ENCODE data around the gene CCDC60.
A peak's percentile ranks its signal among the peaks of the same experiment; 100 is the strongest.

The CCDC60 gene

GRCh38 chr12:119576915-119577314, 242.4 kb downstream of the CCDC60 start:
- H3K27ac ChIP-seq (ENCODE audit: low read length, poor library complexity, severe bottlenecking), result no peak overlapping the region
- DNase-seq, result no peak
- H3K4me3 ChIP-seq (ENCODE audit: insufficient read depth in 1 of 2, low read depth in 1 of 2, low read length in 2 of 2), result no peak overlapping the region
- WGBS, result 0% methylated on average over 1 of the region's 1 CpG
- H3K27me3 ChIP-seq (ENCODE audit: control insufficient read depth in 1 of 2, insufficient read depth in 1 of 2, low read length in 2 of 2), result no peaks in the 10 kb centered on the region
- H3K23ac ChIP-seq (ENCODE audit: low read length in 2 of 2), result no peak overlapping the region
- H2BK5ac ChIP-seq (ENCODE audit: low read depth, low read length, poor library complexity, severe bottlenecking), result no peak overlapping the region
- H3K4ac ChIP-seq (ENCODE audit: low read depth in 1 of 2, low read length in 2 of 2), result no peak overlapping the region
- H3K4me2 ChIP-seq (ENCODE audit: low read length, poor library complexity, severe bottlenecking), result no peak overlapping the region
- H3K79me1 ChIP-seq (replicated peaks; ENCODE audit: low read length, poor library complexity, severe bottlenecking), result no peaks in the 10 kb centered on the region
- H2AK5ac ChIP-seq (ENCODE audit: low read length, severe bottlenecking), result no peak overlapping the region
- H4K8ac ChIP-seq (ENCODE audit: low read length), result no peak overlapping the region
- H2BK120ac ChIP-seq (ENCODE audit: low read depth, low read length), result no peak overlapping the region
- H2BK15ac ChIP-seq (ENCODE audit: low read depth, poor library complexity, severe bottlenecking), result no peak overlapping the region
- H3K14ac ChIP-seq (ENCODE audit: low read length in 2 of 2), result no peak overlapping the region
- no peaks in the 10 kb centered on the region for H3K9me3 ChIP-seq (ENCODE audit: control insufficient read depth, low read length)
- no peak overlapping the region for H2AFZ ChIP-seq (ENCODE audit: low read depth, low read length)
- H2BK12ac ChIP-seq (ENCODE audit: low read length in 2 of 2), result no peak overlapping the region
- H3K4me1 ChIP-seq (ENCODE audit: control insufficient read depth, insufficient read depth, low read depth, low read length), result no peaks in the 10 kb centered on the region
- H3K9ac ChIP-seq (ENCODE audit: low read length), result no peak overlapping the region
- H4K91ac ChIP-seq (ENCODE audit: low read length), result no peak overlapping the region
- no peak overlapping the region for H3K18ac ChIP-seq (ENCODE audit: low read depth in 1 of 2, low read length in 2 of 2)
- no peaks in the 10 kb centered on the region for H3K36me3 ChIP-seq (ENCODE audit: control insufficient read depth in 1 of 2, insufficient read depth in 2 of 2, low read depth in 1 of 2, low read length in 2 of 2)

GRCh38 chr12:119578112-119578511, 243.6 kb downstream of the CCDC60 start:
- Histone ChIP-seq H3K27me3 (ENCODE audit: control insufficient read depth in 1 of 2, insufficient read depth in 1 of 2, low read length in 2 of 2) (peaks cover 0 to 4% of the 10 kb centered on the region in 2 experiments), H3K27ac (ENCODE audit: low read length, poor library complexity, severe bottlenecking) (no peak overlapping the region), H3K18ac (ENCODE audit: low read depth in 1 of 2, low read length in 2 of 2) (no peak overlapping the region), H3K4ac (ENCODE audit: low read depth in 1 of 2, low read length in 2 of 2) (no peak overlapping the region), H2BK120ac (ENCODE audit: low read depth, low read length) (no peak overlapping the region), H3K9ac (ENCODE audit: low read length) (no peak overlapping the region), H3K4me3 (ENCODE audit: insufficient read depth in 1 of 2, low read depth in 1 of 2, low read length in 2 of 2) (peak overlapping the region in 1 of 2 experiments; percentile 21), H4K91ac (ENCODE audit: low read length) (no peak overlapping the region), H3K4me2 (ENCODE audit: low read length, poor library complexity, severe bottlenecking) (no peak overlapping the region), H3K23ac (ENCODE audit: low read length in 2 of 2) (no peak overlapping the region), H4K8ac (ENCODE audit: low read length) (no peak overlapping the region), H3K4me1 (ENCODE audit: control insufficient read depth, insufficient read depth, low read depth, low read length) (no peaks in the 10 kb centered on the region), H3K9me3 (ENCODE audit: control insufficient read depth, low read length) (no peaks in the 10 kb centered on the region), H3K36me3 (ENCODE audit: control insufficient read depth in 1 of 2, insufficient read depth in 2 of 2, low read depth in 1 of 2, low read length in 2 of 2) (no peaks in the 10 kb centered on the region), H3K14ac (ENCODE audit: low read length in 2 of 2) (no peak overlapping the region), H3K79me1 (replicated peaks; ENCODE audit: low read length, poor library complexity, severe bottlenecking) (no peaks in the 10 kb centered on the region), H2AK5ac (ENCODE audit: low read length, severe bottlenecking) (no peak overlapping the region), H2BK15ac (ENCODE audit: low read depth, poor library complexity, severe bottlenecking) (no peak overlapping the region), H2AFZ (ENCODE audit: low read depth, low read length) (no peak overlapping the region), H2BK12ac (ENCODE audit: low read length in 2 of 2) (no peak overlapping the region), H2BK5ac (ENCODE audit: low read depth, low read length, poor library complexity, severe bottlenecking) (no peak overlapping the region)
- DNase-seq, result no peak
- WGBS, result 60% methylated on average over 2 of the region's 2 CpGs

- H2BK5ac ChIP-seq (ENCODE audit: low read depth, low read length, poor library complexity, severe bottlenecking), result no peak overlapping the region
- no peak overlapping the region for H3K14ac ChIP-seq (ENCODE audit: low read length in 2 of 2)
- H2BK12ac ChIP-seq (ENCODE audit: low read length in 2 of 2), result no peak overlapping the region
- no peak overlapping the region for H3K4ac ChIP-seq (ENCODE audit: low read depth in 1 of 2, low read length in 2 of 2)
- no peak overlapping the region for H3K4me3 ChIP-seq (ENCODE audit: insufficient read depth in 1 of 2, low read depth in 1 of 2, low read length in 2 of 2)
- peaks cover 13 to 16% of the 10 kb centered on the region in 2 experiments for H3K27me3 ChIP-seq (ENCODE audit: control insufficient read depth in 1 of 2, insufficient read depth in 1 of 2, low read length in 2 of 2)
- H2BK120ac ChIP-seq (ENCODE audit: low read depth, low read length), result no peak overlapping the region
- no peak overlapping the region for H3K23ac ChIP-seq (ENCODE audit: low read length in 2 of 2)
- WGBS, result no CpG with 5 or more reads among the region's 1 CpG
- H3K4me1 ChIP-seq (ENCODE audit: control insufficient read depth, insufficient read depth, low read depth, low read length), result no peaks in the 10 kb centered on the region
- no peaks in the 10 kb centered on the region for H3K79me1 ChIP-seq (replicated peaks; ENCODE audit: low read length, poor library complexity, severe bottlenecking)
- H3K27ac ChIP-seq (ENCODE audit: low read length, poor library complexity, severe bottlenecking), result no peak overlapping the region
- H2AK5ac ChIP-seq (ENCODE audit: low read length, severe bottlenecking), result no peak overlapping the region
- no peak overlapping the region for H4K91ac ChIP-seq (ENCODE audit: low read length)
- no peaks in the 10 kb centered on the region for H3K36me3 ChIP-seq (ENCODE audit: control insufficient read depth in 1 of 2, insufficient read depth in 2 of 2, low read depth in 1 of 2, low read length in 2 of 2)
- H3K18ac ChIP-seq (ENCODE audit: low read depth in 1 of 2, low read length in 2 of 2), result no peak overlapping the region
- H3K9ac ChIP-seq (ENCODE audit: low read length), result no peak overlapping the region
- no peak overlapping the region for H4K8ac ChIP-seq (ENCODE audit: low read length)
- DNase-seq, result no peak
- H3K9me3 ChIP-seq (ENCODE audit: control insufficient read depth, low read length), result no peaks in the 10 kb centered on the region
- H2AFZ ChIP-seq (ENCODE audit: low read depth, low read length), result no peak overlapping the region
- no peak overlapping the region for H2BK15ac ChIP-seq (ENCODE audit: low read depth, poor library complexity, severe bottlenecking)
- H3K4me2 ChIP-seq (ENCODE audit: low read length, poor library complexity, severe bottlenecking), result no peak overlapping the region
These were observed 254.6 kb downstream of the CCDC60 start for GRCh38 chr12:119589097-119589496.

GRCh38 chr12:119589634-119590033, 255.1 kb downstream of the CCDC60 start:
- no peak overlapping the region for H4K8ac ChIP-seq (ENCODE audit: low read length)
- no peaks in the 10 kb centered on the region for H3K9me3 ChIP-seq (ENCODE audit: control insufficient read depth, low read length)
- H2BK5ac ChIP-seq (ENCODE audit: low read depth, low read length, poor library complexity, severe bottlenecking), result no peak overlapping the region
- H2AK5ac ChIP-seq (ENCODE audit: low read length, severe bottlenecking), result no peak overlapping the region
- H2BK12ac ChIP-seq (ENCODE audit: low read length in 2 of 2), result no peak overlapping the region
- H3K4me3 ChIP-seq (ENCODE audit: insufficient read depth in 1 of 2, low read depth in 1 of 2, low read length in 2 of 2), result no peak overlapping the region
- no peaks in the 10 kb centered on the region for H3K4me1 ChIP-seq (ENCODE audit: control insufficient read depth, insufficient read depth, low read depth, low read length)
- H3K14ac ChIP-seq (ENCODE audit: low read length in 2 of 2), result no peak overlapping the region
- 100% methylated on average over 3 of the region's 4 CpGs for WGBS
- H3K27me3 ChIP-seq (ENCODE audit: control insufficient read depth in 1 of 2, insufficient read depth in 1 of 2, low read length in 2 of 2), result peaks cover 11 to 21% of the 10 kb centered on the region in 2 experiments
- no peak overlapping the region for H2BK15ac ChIP-seq (ENCODE audit: low read depth, poor library complexity, severe bottlenecking)
- no peak overlapping the region for H3K23ac ChIP-seq (ENCODE audit: low read length in 2 of 2)
- H2BK120ac ChIP-seq (ENCODE audit: low read depth, low read length), result no peak overlapping the region
- H3K36me3 ChIP-seq (ENCODE audit: control insufficient read depth in 1 of 2, insufficient read depth in 2 of 2, low read depth in 1 of 2, low read length in 2 of 2), result no peaks in the 10 kb centered on the region
- no peak overlapping the region for H3K4me2 ChIP-seq (ENCODE audit: low read length, poor library complexity, severe bottlenecking)
- H3K18ac ChIP-seq (ENCODE audit: low read depth in 1 of 2, low read length in 2 of 2), result no peak overlapping the region
- no peak overlapping the region for H3K27ac ChIP-seq (ENCODE audit: low read length, poor library complexity, severe bottlenecking)
- H3K4ac ChIP-seq (ENCODE audit: low read depth in 1 of 2, low read length in 2 of 2), result no peak overlapping the region
- no peak overlapping the region for H3K9ac ChIP-seq (ENCODE audit: low read length)
- H3K79me1 ChIP-seq (replicated peaks; ENCODE audit: low read length, poor library complexity, severe bottlenecking), result no peaks in the 10 kb centered on the region
- no peak overlapping the region for H2AFZ ChIP-seq (ENCODE audit: low read depth, low read length)
- no peak for DNase-seq
- no peak overlapping the region for H4K91ac ChIP-seq (ENCODE audit: low read length)
